Cardiac muscle cell (in vitro differentiated cells and primary cell): Measurements from ENCODE around the gene ACADS. TPM values are rescaled to one million over a fixed set of nuclear protein-coding genes. Genes with fewer than 3 reads are reported as not detected.

Experiments
- DNase-seq, 2 donors: peaks; one replicate each; pipeline versions ENCODE4 v3.0.0 to v3.0.0-alpha.2; 2010 to 2017; ENCODE audit warnings: low read depth in 1 of 2, low spot score in 1 of 2
- H3K27ac ChIP-seq: fragments of 200-600 bp; sonication (generic); 2 replicates; pipeline ENCODE4 v1.5.1; 2016
- H3K27me3 ChIP-seq: fragments of 200-600 bp; sonication (generic); 2 replicates; pipeline ENCODE4 v1.6.0; 2016; ENCODE audit warnings: control low read depth
- H3K36me3 ChIP-seq: fragments of 200-600 bp; sonication (generic); 2 replicates; pipeline ENCODE4 v1.5.1; 2016; ENCODE audit warnings: control low read depth
- H3K4me1 ChIP-seq: fragments of 200-600 bp; sonication (generic); 2 replicates; pipeline ENCODE4 v1.8.1; 2017; ENCODE audit warnings: low read depth, mild to moderate bottlenecking, mixed run types
- H3K4me3 ChIP-seq: fragments of 200-600 bp; sonication (generic); 2 replicates; pipeline ENCODE4 v1.5.1; 2016; ENCODE audit warnings: mild to moderate bottlenecking
- H3K9me3 ChIP-seq: fragments of 200-600 bp; sonication (generic); 2 replicates; pipeline ENCODE4 v1.5.1; 2017; ENCODE audit warnings: low read depth, mild to moderate bottlenecking, control low read depth
- polyA plus RNA-seq: library from polyadenylated mRNA; unstranded; fragments of >200 nt; fragmentation: Nextera tagmentation; extraction: Ambion mirVana; gene quantifications from 2 replicates; pipeline ENCODE4 v1.2.1, GENCODE V29; 2016
- total RNA-seq: library from RNA; depleted of rRNA; stranded (reverse); fragments of >200 nt; gene quantifications from 2 replicates; pipeline ENCODE4 v1.2.3, GENCODE V29; 2016
- TF ChIP-seq, protein P1 (sequence below): IDR thresholded peaks from 2 replicates; pipeline ENCODE4 v1.5.1; 2012; ENCODE audit warnings: low read depth, mild to moderate bottlenecking, low read length

Gene ACADS
- total and polyA plus RNA-seq, 2 experiments from 2014 or later = 35.9 to 59.8 TPM

DNA sequence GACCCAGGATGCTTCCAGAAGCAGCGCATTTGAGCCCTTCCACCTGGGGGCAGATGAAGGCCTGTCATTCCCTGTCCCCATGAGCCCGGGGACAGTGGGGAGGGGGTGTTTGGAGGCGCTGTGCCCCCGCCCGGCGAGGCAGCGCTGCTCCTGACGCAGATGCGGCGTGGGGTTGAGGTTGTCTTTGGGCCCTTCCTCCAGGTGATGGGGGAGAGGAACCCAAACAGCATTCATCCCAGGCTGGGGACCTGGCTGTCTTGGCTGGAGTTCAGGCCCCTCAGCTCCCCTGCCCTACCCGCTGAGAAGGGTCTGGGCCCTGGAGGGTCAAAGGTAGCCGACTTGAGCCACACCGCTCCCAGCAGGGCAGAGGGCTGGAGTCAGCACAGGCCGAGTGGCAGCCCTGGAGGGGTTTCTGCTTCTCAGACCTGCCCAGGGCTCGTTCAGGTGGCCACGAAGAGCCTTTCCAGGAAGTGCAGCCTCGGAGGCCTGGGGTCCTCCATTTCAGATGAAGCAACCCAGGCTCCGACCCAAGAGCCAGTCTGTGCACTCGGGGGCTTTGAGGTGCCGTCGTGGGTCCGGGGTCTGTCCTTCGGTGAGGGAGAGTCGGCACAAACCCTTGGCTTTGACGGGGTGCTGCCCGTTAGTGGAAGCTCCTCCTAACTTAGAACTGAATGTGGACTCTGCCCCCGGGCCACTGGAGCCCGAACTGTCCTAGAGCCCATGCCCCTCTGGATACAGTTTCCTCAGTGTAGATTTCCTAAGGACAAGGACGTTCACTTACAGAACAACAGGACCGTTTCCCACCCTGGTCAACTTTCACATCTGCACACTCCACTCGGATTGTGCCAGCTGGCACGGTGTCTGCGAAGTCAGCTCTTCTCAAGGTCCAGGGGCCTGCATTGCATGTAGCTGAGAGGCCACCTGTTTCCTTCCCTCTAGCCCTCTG is 16.1 kb downstream of the ACADS start:
- Histone ChIP-seq H3K27ac (no peak overlapping the region), H3K4me3 (no peak overlapping the region), H3K4me1 (no peaks in the 10 kb centered on the region), H3K9me3 (no peaks in the 10 kb centered on the region), H3K27me3 (no peaks in the 10 kb centered on the region), H3K36me3 (no peaks in the 10 kb centered on the region)
- TF ChIP-seq, protein P1, sequence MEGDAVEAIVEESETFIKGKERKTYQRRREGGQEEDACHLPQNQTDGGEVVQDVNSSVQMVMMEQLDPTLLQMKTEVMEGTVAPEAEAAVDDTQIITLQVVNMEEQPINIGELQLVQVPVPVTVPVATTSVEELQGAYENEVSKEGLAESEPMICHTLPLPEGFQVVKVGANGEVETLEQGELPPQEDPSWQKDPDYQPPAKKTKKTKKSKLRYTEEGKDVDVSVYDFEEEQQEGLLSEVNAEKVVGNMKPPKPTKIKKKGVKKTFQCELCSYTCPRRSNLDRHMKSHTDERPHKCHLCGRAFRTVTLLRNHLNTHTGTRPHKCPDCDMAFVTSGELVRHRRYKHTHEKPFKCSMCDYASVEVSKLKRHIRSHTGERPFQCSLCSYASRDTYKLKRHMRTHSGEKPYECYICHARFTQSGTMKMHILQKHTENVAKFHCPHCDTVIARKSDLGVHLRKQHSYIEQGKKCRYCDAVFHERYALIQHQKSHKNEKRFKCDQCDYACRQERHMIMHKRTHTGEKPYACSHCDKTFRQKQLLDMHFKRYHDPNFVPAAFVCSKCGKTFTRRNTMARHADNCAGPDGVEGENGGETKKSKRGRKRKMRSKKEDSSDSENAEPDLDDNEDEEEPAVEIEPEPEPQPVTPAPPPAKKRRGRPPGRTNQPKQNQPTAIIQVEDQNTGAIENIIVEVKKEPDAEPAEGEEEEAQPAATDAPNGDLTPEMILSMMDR = no peak
- no peak for DNase-seq

DNA sequence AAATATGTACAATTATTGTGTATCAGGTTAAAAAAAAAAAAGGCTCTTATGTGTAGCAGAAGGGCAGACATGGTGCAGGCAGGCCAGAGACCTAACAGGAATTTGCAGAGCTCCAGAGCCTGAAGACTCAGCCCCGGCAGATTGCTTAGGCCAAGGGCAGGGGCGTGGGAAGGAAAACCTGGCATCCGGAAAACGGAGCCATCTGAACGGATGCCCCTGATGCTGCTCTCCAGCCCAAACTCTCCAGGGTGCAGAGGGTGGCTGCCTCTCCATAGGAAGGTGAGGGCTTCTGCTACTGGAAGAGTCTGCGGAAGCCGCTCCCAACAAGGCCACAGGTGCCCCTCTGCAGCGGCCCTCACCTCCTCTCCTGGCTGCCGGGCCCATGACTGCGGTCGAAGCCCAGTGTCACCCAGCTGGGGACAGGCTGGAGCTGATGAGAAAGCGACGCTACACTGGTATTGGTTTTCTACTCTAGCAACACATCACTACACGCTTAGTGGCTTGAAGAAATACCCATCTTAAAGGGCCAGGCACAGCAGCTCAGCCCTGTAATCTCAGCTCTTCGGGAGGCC is 19.4 kb downstream of the ACADS start:
- Histone ChIP-seq H3K4me3 (no peak overlapping the region), H3K4me1 (no peaks in the 10 kb centered on the region), H3K9me3 (no peaks in the 10 kb centered on the region), H3K36me3 (no peaks in the 10 kb centered on the region), H3K27ac (no peak overlapping the region), H3K27me3 (no peaks in the 10 kb centered on the region)
- no peak for DNase-seq
- TF ChIP-seq, protein P1 = no peak

DNA sequence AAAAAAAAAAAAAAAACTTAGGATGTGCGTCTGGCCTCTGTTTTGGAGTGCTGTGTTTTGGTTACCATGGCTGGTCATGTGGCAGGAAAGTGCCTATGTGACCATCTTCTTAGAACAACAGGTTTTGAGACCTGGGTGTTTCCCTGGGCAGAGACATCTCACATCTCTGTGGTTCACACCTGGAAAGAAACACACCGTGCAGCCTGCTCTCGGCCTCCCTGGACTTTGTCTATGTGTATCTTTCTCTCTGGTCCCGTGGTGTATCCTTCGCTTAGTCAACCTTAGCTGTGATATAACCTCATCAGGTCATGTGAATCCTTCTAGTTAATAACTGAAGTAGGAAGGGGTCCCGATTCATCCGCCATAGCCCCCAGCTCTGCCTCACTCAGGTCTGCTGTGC is 22.6 kb downstream of the ACADS start:
- TF ChIP-seq, protein P1 = no peak
- Histone ChIP-seq H3K27ac (no peak overlapping the region), H3K36me3 (no peaks in the 10 kb centered on the region), H3K9me3 (no peaks in the 10 kb centered on the region), H3K4me1 (no peaks in the 10 kb centered on the region), H3K27me3 (no peaks in the 10 kb centered on the region), H3K4me3 (no peak overlapping the region)
- no peak for DNase-seq

DNA sequence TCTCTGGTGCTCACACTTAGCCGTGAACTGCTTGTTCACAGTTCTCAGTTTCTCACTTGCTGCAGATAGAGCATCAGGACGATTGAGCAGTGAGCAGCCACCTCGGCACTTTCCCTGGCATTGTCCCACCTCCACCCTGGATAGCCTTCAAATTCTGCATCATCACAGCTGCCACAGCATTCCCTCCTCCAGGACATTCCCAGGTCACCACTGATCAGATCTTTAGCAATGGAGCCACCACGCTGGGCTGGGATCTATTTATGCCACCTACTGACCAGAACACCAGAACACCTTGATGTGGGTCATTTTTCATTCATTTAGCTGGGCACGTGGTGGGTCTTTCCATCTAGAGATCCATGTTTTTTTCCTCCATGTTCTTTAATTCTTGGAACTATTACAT is 23.6 kb downstream of the ACADS start:
- Histone ChIP-seq H3K9me3 (no peaks in the 10 kb centered on the region), H3K4me3 (no peak overlapping the region), H3K27ac (no peak overlapping the region), H3K27me3 (no peaks in the 10 kb centered on the region), H3K36me3 (no peaks in the 10 kb centered on the region), H3K4me1 (no peaks in the 10 kb centered on the region)
- TF ChIP-seq, protein P1 = no peak
- DNase-seq = no peak

DNA sequence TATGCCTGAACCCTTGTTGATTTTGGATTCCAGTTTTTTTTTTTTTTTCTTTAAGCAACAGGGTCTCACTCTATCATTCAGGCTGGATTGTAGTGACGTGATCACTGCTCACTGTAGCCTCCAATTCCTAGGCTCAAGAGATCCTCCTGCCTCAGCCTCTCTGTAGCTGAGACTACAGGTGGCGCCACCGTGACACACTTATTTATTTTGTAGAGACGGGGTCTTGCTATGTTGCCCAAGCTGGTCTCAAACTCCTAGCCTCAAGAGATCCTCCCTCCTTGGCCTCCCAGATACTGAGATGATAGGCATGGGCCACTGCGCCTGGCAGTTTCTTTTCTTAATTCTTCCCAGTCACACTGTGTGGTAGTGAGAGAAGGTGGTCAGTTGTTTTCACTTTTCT is 25.2 kb downstream of the ACADS start:
- TF ChIP-seq, protein P1 = no peak
- H3K9me3 ChIP-seq = no peaks in the 10 kb centered on the region
- H3K4me1 ChIP-seq = no peaks in the 10 kb centered on the region
- no peak overlapping the region for H3K4me3 ChIP-seq
- no peaks in the 10 kb centered on the region for H3K27me3 ChIP-seq
- no peaks in the 10 kb centered on the region for H3K36me3 ChIP-seq
- no peak overlapping the region for H3K27ac ChIP-seq
- no peak for DNase-seq
